AG08395 (cell line): Measurements from ENCODE around the gene CHST6.
"Not testable (repeated sequence)": the region's sequence is repeated elsewhere in the genome, so short reads cannot be mapped to it uniquely, and the experiment has no call there.

Experiments used
- DNase-seq: peaks from one replicate; pipeline ENCODE4 v3.0.0; 2012; ENCODE audit warnings: mixed read lengths, low spot score

CHST6 gene

GRCh38 chr16:75433732-75434413 is 61.4 kb downstream of the CHST6 start:
- peak; percentile 72 for DNase-seq

- DNase-seq: peak; percentile 99
Measured at GRCh38 chr16:75432828-75433731, 62.2 kb downstream of the CHST6 start, which contains the start of gene CFDP1. Gene CFDP1 (minus strand): TSS chr16:75433503. CDS start chr16:75433352, 151 bp downstream.

- no peak for DNase-seq
Measured at GRCh38 chr16:75429621-75430403, 65.4 kb downstream of the CHST6 start.

- DNase-seq: peak; percentile 10
Measured at GRCh38 chr16:75426524-75426923, 68.7 kb downstream of the CHST6 start.

- not testable (repeated sequence) for DNase-seq
Measured at GRCh38 chr16:75424105-75424762, 71.0 kb downstream of the CHST6 start.

GRCh38 chr16:75423723-75424104 is 71.5 kb downstream of the CHST6 start:
- no peak for DNase-seq
